ENCODE measurements around the gene SLX4IP.

- TF ChIP-seq EP300 (IDR thresholded peaks at IDR 0.05) (no peak), CTCF (IDR thresholded peaks at IDR 0.05) (no peak), POLR2AphosphoS5 (IDR thresholded peaks at IDR 0.05) (no peak), POLR2A (IDR thresholded peaks at IDR 0.05) (no peak)
These were observed 238.2 kb downstream of the SLX4IP start for GRCh38 chr20:10673176-10673841.
